PFSK-1 (cell line): Measurements from ENCODE around the gene EMX1.

ENCODE experiments used
- FOXP2 ChIP-seq: optimal IDR thresholded peaks from 2 replicates; pipeline ENCODE3; 2011; ENCODE audit warnings: borderline replicate concordance, control low read depth, inconsistent platforms; ENCODE audit not compliant: insufficient read depth; ENCODE audit errors: extremely low read length, extremely low read depth
- POLR2AphosphoS5 ChIP-seq: IDR thresholded peaks from 2 replicates; pipeline ENCODE4 v1.6.1; 2012; ENCODE audit warnings: low read depth, mild to moderate bottlenecking, control low read depth, low read length, moderate library complexity
- REST ChIP-seq, 2 experiments: IDR thresholded peaks; 2 replicates each; pipeline versions ENCODE4 v1.6.1 to v1.8.0; 2011 to 2012; ENCODE audit warnings: low read depth in 2 of 2, low read length in 2 of 2, control low read depth in 1 of 2, inconsistent platforms in 1 of 2, mild to moderate bottlenecking in 1 of 2, moderate library complexity in 1 of 2; ENCODE audit not compliant: insufficient read depth in 1 of 2
- SIN3A ChIP-seq: IDR thresholded peaks from 2 replicates; pipeline ENCODE4 v1.6.1; 2012; ENCODE audit warnings: mild to moderate bottlenecking, low read length, moderate library complexity, borderline replicate concordance; ENCODE audit not compliant: insufficient read depth
- TAF1 ChIP-seq: IDR thresholded peaks from 2 replicates; pipeline ENCODE4 v1.6.1; 2012; ENCODE audit warnings: low read length, control low read depth, borderline replicate concordance; ENCODE audit not compliant: insufficient read depth

EMX1 gene

GRCh38 chr2:72932045-72932740 is 14.9 kb downstream of the EMX1 start:
- TF ChIP-seq TAF1 (no peak), POLR2AphosphoS5 (no peak), SIN3A (no peak), REST (IDR thresholded peaks at IDR 0.05; ENCODE audit: insufficient read depth in 1 of 2, low read depth in 2 of 2, low read length in 2 of 2) (no peak), FOXP2 (no peak)

GRCh38 chr2:72932805-72933204 is 15.5 kb downstream of the EMX1 start:
- no peak for TF ChIP-seq POLR2AphosphoS5
- no peak for TF ChIP-seq REST (IDR thresholded peaks at IDR 0.05; ENCODE audit: insufficient read depth in 1 of 2, low read depth in 2 of 2, low read length in 2 of 2)
- no peak for TF ChIP-seq TAF1

GRCh38 chr2:72933207-72933606 is 15.9 kb downstream of the EMX1 start:
- TF ChIP-seq TAF1 (no peak), FOXP2 (no peak), REST (IDR thresholded peaks at IDR 0.05; ENCODE audit: insufficient read depth in 1 of 2, low read depth in 2 of 2, low read length in 2 of 2) (no peak), POLR2AphosphoS5 (no peak), SIN3A (no peak)

GRCh38 chr2:72933646-72934151 is 16.4 kb downstream of the EMX1 start:
- TF ChIP-seq REST (IDR thresholded peaks at IDR 0.05; ENCODE audit: insufficient read depth in 1 of 2, low read depth in 2 of 2, low read length in 2 of 2) = no peak
- no peak for TF ChIP-seq SIN3A
- TF ChIP-seq FOXP2 = no peak
- TF ChIP-seq POLR2AphosphoS5 = no peak
- TF ChIP-seq TAF1 = no peak
